Sigmoid colon (tissue), 7 donors: Measurements from ENCODE around the gene GUSB. TPM values are rescaled to one million over a fixed set of nuclear protein-coding genes. Genes with fewer than 3 reads are reported as not detected.
A peak's percentile ranks its signal among the peaks of the same experiment; 100 is the strongest.
"Not testable (repeated sequence)": the region's sequence is repeated elsewhere in the genome, so short reads cannot be mapped to it uniquely, and the experiment has no call there.

Experiments used
- DNase-seq: peaks from one replicate; pipeline ENCODE4 v3.0.0-alpha.2; 2019
- H3K27ac ChIP-seq, 4 donors: fragments of 200-600 bp; sonication (generic); one replicate each; pipeline ENCODE4 v1.5.1; 2016 to 2019; ENCODE audit warnings: mild to moderate bottlenecking in 1 of 4
- H3K27me3 ChIP-seq, 3 donors: fragments of 200-600 bp; sonication (generic); one replicate each; pipeline ENCODE4 v1.5.1; 2019; ENCODE audit warnings: mild to moderate bottlenecking in 1 of 3
- H3K36me3 ChIP-seq, 4 donors: fragments of 200-600 bp; sonication (generic); one replicate each; pipeline ENCODE4 v1.5.1; 2016 to 2019
- H3K4me1 ChIP-seq, 4 donors: fragments of 200-600 bp; sonication (generic); one replicate each; pipeline ENCODE4 v1.5.1; 2017 to 2019
- H3K4me3 ChIP-seq, 4 donors: fragments of 200-600 bp; sonication (generic); one replicate each; pipeline ENCODE4 v1.5.1; 2017 to 2019; ENCODE audit warnings: mild to moderate bottlenecking in 2 of 4, moderate library complexity in 1 of 4
- H3K9me3 ChIP-seq, 4 donors: fragments of 200-600 bp in 3 of 4; sonication (generic) in 3 of 4; one replicate each; pipeline versions ENCODE4 v1.5.1 to v1.6.1; 2013 to 2019
- CTCF ChIP-seq, 4 experiments: fragments of 450-650 bp in 3 of 4; fragments of 200-600 bp in 1 of 4; IDR thresholded peaks; one replicate each; pipeline ENCODE4 v1.5.1; 2016 to 2019; ENCODE audit warnings: antibody characterized with exemption in 4 of 4, mild to moderate bottlenecking in 3 of 4, moderate library complexity in 2 of 4
- EP300 ChIP-seq, 4 donors: sonication (generic); formaldehyde crosslinking; IDR thresholded peaks; one replicate each; pipeline ENCODE4 v1.6.1; 2017; ENCODE audit warnings: antibody characterized with exemption in 4 of 4
- POLR2A ChIP-seq, 2 donors: fragments of 450-650 bp; IDR thresholded peaks; one replicate each; pipeline ENCODE4 v1.6.1; 2016; ENCODE audit warnings: antibody characterized with exemption in 2 of 2, mild to moderate bottlenecking in 2 of 2, moderate library complexity in 2 of 2
- POLR2AphosphoS5 ChIP-seq, 4 donors: sonication (generic); formaldehyde crosslinking; IDR thresholded peaks; one replicate each; pipeline ENCODE4 v1.6.1; 2017; ENCODE audit warnings: antibody characterized with exemption in 4 of 4
- WGBS, 2 donors: extraction: QIAGEN DNeasy Blood & Tissue Kit; methylation state at CpG; one replicate each; pipeline ENCODE4 v1.1.7; 2013; 5-methylcytosine and 5-hydroxymethylcytosine counted together
- intact Hi-C: fragments of 100-400 bp; cut with DNase I; formaldehyde crosslinking; loops from one replicate; pipeline ENCODE4 v1.15.1; 2023
- polyA plus RNA-seq, 3 donors: library from polyadenylated mRNA; stranded (reverse); fragments of 200-250 nt; gene quantifications; one replicate each; pipeline ENCODE4 v1.2.3, GENCODE V29; 2013
- total RNA-seq, 4 donors: library from RNA; depleted of rRNA; stranded (reverse); fragments of >200 nt; gene quantifications; one replicate each; pipeline ENCODE4 v1.1.0, GENCODE V29; 2016
- donor health status: healthy with polysubstance abuse.
- donor health status: Bipolar disorder and iron deficiency.
- donor health status: healthy.

The GUSB gene
- total and polyA plus RNA-seq, 7 donors: 17.2 to 59.5 (median 25.2) TPM

GRCh38 chr7:65989694-65990080, 7.7 kb upstream of the GUSB start:
- no peak for DNase-seq
- WGBS, 2 donors: 81 to 91% methylated on average over 3 of the region's 3 CpGs
- H3K4me3 ChIP-seq: no peak overlapping the region
- H3K27ac ChIP-seq: no peak overlapping the region
- H3K9me3 ChIP-seq: no peaks in the 10 kb centered on the region
- H3K36me3 ChIP-seq: no peaks in the 10 kb centered on the region
- intact Hi-C loops: loop anchor here (10.0 kb wide), 1 partner anchor 115 kb away; the partner anchor contains the start of gene VKORC1L1
- TF ChIP-seq CTCF (IDR thresholded peaks at IDR 0.05) (no peak), POLR2AphosphoS5 (IDR thresholded peaks at IDR 0.05) (no peak), EP300 (IDR thresholded peaks at IDR 0.05) (no peak), POLR2A (IDR thresholded peaks at IDR 0.05) (no peak)
- no peaks in the 10 kb centered on the region for H3K4me1 ChIP-seq
- H3K27me3 ChIP-seq: no peaks in the 10 kb centered on the region

- DNase-seq, H3K9me3 ChIP-seq, H3K36me3 ChIP-seq, H3K27ac ChIP-seq, H3K27me3 ChIP-seq, H3K4me3 ChIP-seq, H3K4me1 ChIP-seq: not testable (repeated sequence)
- intact Hi-C loops: loop anchor here (10.0 kb wide), 1 partner anchor 114 kb away; the partner anchor contains the start of gene VKORC1L1
- WGBS, 2 donors: 88 to 98% methylated on average over 1 of the region's 1 CpG
Observed at GRCh38 chr7:65988503-65988902, 6.5 kb upstream of the GUSB start.

- 89 to 91% methylated on average over 4 of the region's 4 CpGs for WGBS, 2 donors
Observed at GRCh38 chr7:65988084-65988483, 6.1 kb upstream of the GUSB start.

GRCh38 chr7:65983965-65984658, 2.1 kb upstream of the GUSB start:
- WGBS, 2 donors: 77 to 90% methylated on average over 10 of the region's 10 CpGs
- H3K4me3 ChIP-seq: no peak overlapping the region
- H3K9me3 ChIP-seq: no peaks in the 10 kb centered on the region
- H3K27me3 ChIP-seq: no peaks in the 10 kb centered on the region
- no peak for TF ChIP-seq POLR2AphosphoS5 (IDR thresholded peaks at IDR 0.05)
- no peak for TF ChIP-seq EP300 (IDR thresholded peaks at IDR 0.05)
- no peak for TF ChIP-seq POLR2A (IDR thresholded peaks at IDR 0.05)
- no peak for TF ChIP-seq CTCF (IDR thresholded peaks at IDR 0.05)
- peaks cover 0 to 25% (median 20%) of the 10 kb centered on the region in 4 donors for H3K4me1 ChIP-seq
- intact Hi-C loops: loop anchor here (10.0 kb wide), 1 partner anchor 109 kb away; the partner anchor contains the start of gene VKORC1L1
- peaks cover 0 to 9% (median 2%) of the 10 kb centered on the region in 4 donors for H3K36me3 ChIP-seq
- DNase-seq: no peak
- no peak overlapping the region for H3K27ac ChIP-seq

More at GRCh38 chr7:65988084-65988483, 6.1 kb upstream of the GUSB start:
- H3K27me3 ChIP-seq: no peaks in the 10 kb centered on the region
- intact Hi-C loops: loop anchor here (10.0 kb wide), 1 partner anchor 113 kb away; the partner anchor contains the start of gene VKORC1L1
- no peaks in the 10 kb centered on the region for H3K36me3 ChIP-seq
- H3K9me3 ChIP-seq: no peaks in the 10 kb centered on the region
- H3K4me3 ChIP-seq: no peak overlapping the region
- H3K4me1 ChIP-seq: no peaks in the 10 kb centered on the region
- no peak overlapping the region for H3K27ac ChIP-seq
- no peak for DNase-seq
- TF ChIP-seq POLR2A (IDR thresholded peaks at IDR 0.05) (no peak), CTCF (IDR thresholded peaks at IDR 0.05) (no peak), EP300 (IDR thresholded peaks at IDR 0.05) (no peak), POLR2AphosphoS5 (IDR thresholded peaks at IDR 0.05) (no peak)

- peak overlapping the region in 3 of 4 donors; percentile 79 to 88 (median 83) for H3K27ac ChIP-seq
- TF ChIP-seq CTCF (IDR thresholded peaks at IDR 0.05) (no peak), POLR2A (IDR thresholded peaks at IDR 0.05) (no peak), EP300 (IDR thresholded peaks at IDR 0.05) (no peak), POLR2AphosphoS5 (IDR thresholded peaks at IDR 0.05) (peak in 1 of 4 donors; percentile 47)
- DNase-seq: peak; percentile 82
- peaks cover 0 to 38% (median 4%) of the 10 kb centered on the region in 4 donors for H3K36me3 ChIP-seq
- intact Hi-C loops: loop anchor here (10.0 kb wide), 1 partner anchor 106 kb away; the partner anchor contains the start of gene VKORC1L1
- peak overlapping the region; percentile 4 to 92 (median 79) for H3K4me3 ChIP-seq
- 34 to 38% methylated on average over 11 of the region's 11 CpGs for WGBS, 2 donors
- H3K27me3 ChIP-seq: no peaks in the 10 kb centered on the region
- H3K9me3 ChIP-seq: no peaks in the 10 kb centered on the region
- peaks cover 0 to 25% (median 20%) of the 10 kb centered on the region in 4 donors for H3K4me1 ChIP-seq
Observed at GRCh38 chr7:65980478-65981250, 1.3 kb downstream of the GUSB start.
